AG10803 (cell line): ENCODE measurements around the gene B4GALNT4.
"Not testable (repeated sequence)": the region's sequence is repeated elsewhere in the genome, so short reads cannot be mapped to it uniquely, and the experiment has no call there.

ENCODE experiments used
- DNase-seq: peaks from one replicate; pipeline ENCODE4 v3.0.0; 2010; ENCODE audit warnings: low read depth
- H3K4me3 ChIP-seq: 2 replicates; pipeline ENCODE4 v1.5.1; 2011; ENCODE audit warnings: mild to moderate bottlenecking, low read length, control low read depth
- TF ChIP-seq, protein P1 (sequence below): conservative IDR thresholded peaks from 2 replicates; pipeline ENCODE4 v1.5.1; 2011; ENCODE audit warnings: mild to moderate bottlenecking, low read length, control low read depth, inconsistent platforms

Gene B4GALNT4

GRCh38 chr11:381501-382072 is 12.3 kb downstream of the B4GALNT4 start:
- H3K4me3 ChIP-seq, result no peak overlapping the region
- no peak for DNase-seq
- TF ChIP-seq, protein P1, sequence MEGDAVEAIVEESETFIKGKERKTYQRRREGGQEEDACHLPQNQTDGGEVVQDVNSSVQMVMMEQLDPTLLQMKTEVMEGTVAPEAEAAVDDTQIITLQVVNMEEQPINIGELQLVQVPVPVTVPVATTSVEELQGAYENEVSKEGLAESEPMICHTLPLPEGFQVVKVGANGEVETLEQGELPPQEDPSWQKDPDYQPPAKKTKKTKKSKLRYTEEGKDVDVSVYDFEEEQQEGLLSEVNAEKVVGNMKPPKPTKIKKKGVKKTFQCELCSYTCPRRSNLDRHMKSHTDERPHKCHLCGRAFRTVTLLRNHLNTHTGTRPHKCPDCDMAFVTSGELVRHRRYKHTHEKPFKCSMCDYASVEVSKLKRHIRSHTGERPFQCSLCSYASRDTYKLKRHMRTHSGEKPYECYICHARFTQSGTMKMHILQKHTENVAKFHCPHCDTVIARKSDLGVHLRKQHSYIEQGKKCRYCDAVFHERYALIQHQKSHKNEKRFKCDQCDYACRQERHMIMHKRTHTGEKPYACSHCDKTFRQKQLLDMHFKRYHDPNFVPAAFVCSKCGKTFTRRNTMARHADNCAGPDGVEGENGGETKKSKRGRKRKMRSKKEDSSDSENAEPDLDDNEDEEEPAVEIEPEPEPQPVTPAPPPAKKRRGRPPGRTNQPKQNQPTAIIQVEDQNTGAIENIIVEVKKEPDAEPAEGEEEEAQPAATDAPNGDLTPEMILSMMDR, result no peak

- TF ChIP-seq, protein P1, result no peak
- H3K4me3 ChIP-seq, result no peak overlapping the region
- DNase-seq, result no peak
Measured at GRCh38 chr11:382081-382629, 12.9 kb downstream of the B4GALNT4 start.

GRCh38 chr11:383431-383830 is 14.1 kb downstream of the B4GALNT4 start:
- H3K4me3 ChIP-seq, result no peak overlapping the region
- TF ChIP-seq, protein P1, result no peak
- no peak for DNase-seq

- TF ChIP-seq, protein P1, result no peak
- no peak overlapping the region for H3K4me3 ChIP-seq
- no peak for DNase-seq
Measured at GRCh38 chr11:384511-384910, 15.2 kb downstream of the B4GALNT4 start.

DNA sequence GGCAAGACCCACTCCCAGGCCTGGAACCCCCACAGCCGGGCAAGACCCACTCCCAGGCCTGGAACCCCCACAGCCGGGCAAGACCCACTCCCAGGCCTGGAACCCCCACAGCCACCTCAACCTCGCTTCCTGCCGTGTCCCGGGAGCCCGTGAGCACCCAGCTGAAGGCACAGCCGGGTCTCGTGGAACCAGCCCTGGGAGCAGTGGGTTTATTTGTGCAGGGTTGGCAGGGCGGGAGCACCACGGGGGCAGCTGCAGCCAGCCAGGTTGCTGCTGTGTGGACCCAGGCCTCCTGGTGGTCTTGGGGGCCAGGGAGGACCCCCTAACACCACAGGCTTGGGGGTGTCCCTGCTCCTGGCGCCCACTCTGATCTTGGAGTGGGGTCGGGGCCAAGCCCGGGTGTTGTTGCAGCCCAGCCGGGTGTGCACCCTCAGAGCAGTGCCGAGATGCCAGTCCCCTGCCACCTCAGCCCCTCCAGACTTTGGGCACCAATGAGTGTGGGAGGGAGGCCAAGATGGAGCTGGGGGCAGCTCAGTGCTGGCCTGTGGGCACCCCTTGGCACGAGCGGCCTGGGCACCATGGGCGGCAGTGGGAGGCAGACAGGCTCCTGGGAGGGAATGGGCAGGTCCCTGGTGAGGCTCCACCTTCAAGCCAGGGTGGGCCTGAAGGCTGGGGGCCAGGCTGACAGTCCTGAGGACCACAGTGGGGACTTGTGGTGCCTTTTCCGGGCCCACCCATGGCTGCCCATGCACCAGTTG is 16.5 kb downstream of the B4GALNT4 start:
- TF ChIP-seq, protein P1, result no peak
- no peak overlapping the region for H3K4me3 ChIP-seq
- no peak for DNase-seq

DNA sequence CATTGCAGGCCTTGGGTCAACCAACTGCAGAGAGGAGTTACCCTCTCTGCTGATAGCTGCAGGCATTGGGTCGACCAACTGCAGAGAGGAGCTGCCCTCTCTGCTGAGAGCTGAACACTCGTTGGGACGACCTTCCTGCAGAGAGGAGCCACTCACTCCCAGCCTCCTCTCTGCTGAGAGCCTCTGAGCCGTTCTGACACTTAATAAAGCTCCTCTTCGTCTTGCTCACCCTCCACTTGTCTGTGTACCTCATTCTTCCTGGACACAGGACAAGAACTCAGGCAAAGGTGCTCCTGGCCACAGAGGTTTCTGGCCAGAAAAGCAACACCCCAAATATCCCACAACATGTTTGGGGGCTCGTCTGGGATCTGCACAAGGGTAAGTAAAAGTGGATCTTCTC is 17.2 kb downstream of the B4GALNT4 start:
- TF ChIP-seq, protein P1, result no peak
- no peak overlapping the region for H3K4me3 ChIP-seq
- no peak for DNase-seq

GRCh38 chr11:387193-387793 is 18.0 kb downstream of the B4GALNT4 start:
- no peak for DNase-seq
- TF ChIP-seq, protein P1, result 0 out of 2 replicates have a peak, but pooled peaks have one; percentile 8
- no peak overlapping the region for H3K4me3 ChIP-seq

- H3K4me3 ChIP-seq, DNase-seq: not testable (repeated sequence)
Measured at GRCh38 chr11:389369-389768, 20.1 kb downstream of the B4GALNT4 start.
